C4-2B (cell line): Measurements from ENCODE around the gene RCHY1.

ENCODE experiments used
- CTCF ChIP-seq: fragments of 450-650 bp; conservative IDR thresholded peaks from 2 replicates; pipeline ENCODE4 v1.5.1; 2017; ENCODE audit warnings: mild to moderate bottlenecking
- ZFX ChIP-seq: fragments of 450-650 bp; IDR thresholded peaks from 2 replicates; pipeline ENCODE4 v1.6.1; 2017

DNA sequence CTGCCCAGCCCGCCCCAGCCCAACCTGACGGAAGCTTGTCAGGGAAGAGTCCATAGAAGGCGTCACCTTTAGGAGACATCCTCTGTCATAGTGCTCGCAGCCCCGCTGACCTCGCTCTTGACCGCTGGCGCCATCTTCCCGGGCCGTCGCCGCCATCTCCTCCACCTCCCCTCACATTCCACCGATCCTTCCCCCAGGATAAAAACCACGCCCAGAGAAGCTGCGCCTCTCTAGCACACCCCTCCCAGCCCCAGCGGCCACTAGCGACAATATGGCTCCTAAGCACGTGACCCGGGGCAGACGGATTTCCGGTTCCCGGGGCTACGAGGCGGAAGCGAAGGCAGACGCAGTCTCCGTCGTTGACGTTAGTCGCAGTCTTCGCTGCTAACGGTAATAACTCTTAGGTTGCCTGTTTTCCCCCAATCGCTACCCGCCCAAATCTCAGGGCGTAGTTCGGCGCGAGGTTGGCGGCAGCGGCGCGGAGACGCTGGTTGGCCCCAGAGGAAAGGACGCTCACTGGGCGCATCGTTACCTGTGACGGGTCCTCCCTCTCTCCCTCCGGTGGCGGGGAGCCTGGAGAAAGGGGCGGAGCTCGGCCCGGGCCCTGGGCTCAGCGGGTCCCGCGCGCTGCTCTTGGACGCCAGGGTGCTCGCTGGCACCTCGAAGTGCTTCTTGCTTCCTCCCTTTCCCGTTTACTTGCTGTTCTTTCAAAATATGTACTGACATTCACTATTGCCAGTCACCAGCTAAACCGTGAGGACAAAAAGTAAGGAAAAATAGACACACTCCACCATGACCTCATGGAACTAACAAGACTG, at the start of gene RCHY1, which contains the start of gene THAP6:
- TF ChIP-seq CTCF (no peak), ZFX (no peak)
